Common myeloid progenitor, CD34-positive (primary cell): ENCODE data around the gene ZNF397.

Experiments
- CTCF ChIA-PET: fragments of 350-600 bp; sonication (Branson Sonifier 250); formaldehyde crosslinking; loops from one replicate; lab custom pipeline; 2021; ENCODE audit warnings: antibody characterized with exemption; lab: Charles Lee
- POLR2A ChIA-PET: fragments of 350-600 bp; sonication (Branson Sonifier 250); formaldehyde crosslinking; loops from one replicate; lab custom pipeline; 2021; ENCODE audit warnings: antibody characterized with exemption; lab: Charles Lee
- DNase-seq, 3 donors: peaks; one replicate each; pipeline versions ENCODE4 v3.0.0 to v3.0.0-alpha.2; 2013
- H3K27ac ChIP-seq, 2 experiments: 1 replicate in 1 of 2; 2 replicates in 1 of 2; pipeline ENCODE4 v1.7.0; 2013; ENCODE audit warnings: inconsistent platforms in 2 of 2, low read length in 2 of 2, mild to moderate bottlenecking in 2 of 2, low read depth in 1 of 2, moderate library complexity in 1 of 2; ENCODE audit not compliant: severe bottlenecking in 2 of 2, insufficient read depth in 1 of 2, poor library complexity in 1 of 2
- H3K27me3 ChIP-seq, 5 experiments: replicated peaks in 2 of 5; 1 replicate in 3 of 5; 2 replicates in 2 of 5; pipeline versions ENCODE4 v1.6.1 to v1.7.0; 2013; ENCODE audit warnings: low read length in 4 of 5, mild to moderate bottlenecking in 2 of 5, moderate library complexity in 2 of 5, inconsistent platforms in 1 of 5; ENCODE audit not compliant: insufficient read depth in 5 of 5, control insufficient read depth in 4 of 5
- H3K36me3 ChIP-seq, 4 experiments: 1 replicate in 2 of 4; 2 replicates in 2 of 4; pipeline versions ENCODE4 v1.6.1 to v1.7.0; 2013; ENCODE audit warnings: low read length in 3 of 4, control low read depth in 1 of 4, mild to moderate bottlenecking in 1 of 4; ENCODE audit not compliant: control insufficient read depth in 4 of 4, insufficient read depth in 4 of 4
- H3K4me1 ChIP-seq, 4 experiments: 1 replicate in 3 of 4; 2 replicates in 1 of 4; pipeline versions ENCODE4 v1.6.1 to v1.7.1; 2013; ENCODE audit warnings: low read length in 3 of 4, mild to moderate bottlenecking in 3 of 4, control low read depth in 1 of 4, inconsistent platforms in 1 of 4, moderate library complexity in 1 of 4; ENCODE audit not compliant: control insufficient read depth in 4 of 4, insufficient read depth in 4 of 4; ENCODE audit errors: control extremely low read depth in 1 of 4
- H3K4me3 ChIP-seq, 7 experiments: 1 replicate in 4 of 7; 2 replicates in 3 of 7; pipeline versions ENCODE4 v1.5.1 to v1.7.0; 2013; ENCODE audit warnings: mild to moderate bottlenecking in 7 of 7, low read length in 6 of 7, moderate library complexity in 6 of 7, inconsistent platforms in 2 of 7, low read depth in 2 of 7, control low read depth in 1 of 7; ENCODE audit not compliant: insufficient read depth in 4 of 7, control insufficient read depth in 1 of 7; ENCODE audit errors: extremely low read depth in 1 of 7
- H3K9me3 ChIP-seq, 5 experiments: 1 replicate in 4 of 5; 2 replicates in 1 of 5; pipeline versions ENCODE4 v1.6.1 to v1.7.1; 2013; ENCODE audit warnings: low read length in 4 of 5, mild to moderate bottlenecking in 2 of 5, inconsistent platforms in 1 of 5, low read depth in 1 of 5, moderate library complexity in 1 of 5; ENCODE audit not compliant: control insufficient read depth in 4 of 5, insufficient read depth in 2 of 5; ENCODE audit errors: control extremely low read depth in 1 of 5
- WGBS: methylation state at CpG from one replicate; pipeline ENCODE4 v1.1.5; 2013; ENCODE audit not compliant: insufficient coverage; 5-methylcytosine and 5-hydroxymethylcytosine counted together

ZNF397 gene

GRCh38 chr18:35242426-35242825 is 1.6 kb downstream of the ZNF397 start:
- peaks cover 0 to 45% (median 6%) of the 10 kb centered on the region in 5 experiments for H3K9me3 ChIP-seq
- ChIA-PET CTCF (interaction anchor here (1.0 to 1.2 kb wide), 3 partner anchors 11 to 23 kb away, joined by 3 to 7 read pairs (median 4); no protein-coding TSS in a partner anchor), POLR2A (no interaction called here)
- H3K27ac ChIP-seq = peak overlapping the region; percentile 17 to 99
- peak overlapping the region in 2 of 7 experiments; percentile 26 to 89 for H3K4me3 ChIP-seq
- H3K36me3 ChIP-seq = peaks cover 40 to 52% (median 46%) of the 10 kb centered on the region in 4 experiments
- H3K4me1 ChIP-seq = peaks cover 0 to 17% (median 6%) of the 10 kb centered on the region in 4 experiments
- WGBS = 99% methylated on average over 6 of the region's 6 CpGs
- no peak for DNase-seq
- no peaks in the 10 kb centered on the region for H3K27me3 ChIP-seq

- Histone ChIP-seq H3K4me1 (peaks cover 0 to 17% (median 6%) of the 10 kb centered on the region in 4 experiments), H3K27ac (no peak overlapping the region), H3K4me3 (no peak overlapping the region), H3K27me3 (no peaks in the 10 kb centered on the region), H3K9me3 (peaks cover 0 to 56% (median 6%) of the 10 kb centered on the region in 5 experiments), H3K36me3 (peaks cover 41 to 67% (median 57%) of the 10 kb centered on the region in 4 experiments)
- DNase-seq = no peak
- CTCF ChIA-PET = interaction anchor here (1.2 to 2.0 kb wide), 3 partner anchors 13 to 124 kb away, joined by 3 to 4 read pairs (median 4); no protein-coding TSS in a partner anchor
- 100% methylated on average over 1 of the region's 4 CpGs for WGBS
- POLR2A ChIA-PET = no interaction called here
Measured at GRCh38 chr18:35244671-35245070, 3.8 kb downstream of the ZNF397 start.

- Histone ChIP-seq H3K9me3 (peaks cover 0 to 63% (median 6%) of the 10 kb centered on the region in 5 experiments), H3K27ac (no peak overlapping the region), H3K4me1 (peaks cover 0 to 14% (median 3%) of the 10 kb centered on the region in 4 experiments), H3K36me3 (peaks cover 49 to 78% (median 63%) of the 10 kb centered on the region in 4 experiments), H3K4me3 (no peak overlapping the region), H3K27me3 (no peaks in the 10 kb centered on the region)
- WGBS = 100% methylated on average over 2 of the region's 4 CpGs
- ChIA-PET POLR2A (interaction anchor here (0.6 kb wide), 1 partner anchor 145 kb away, joined by 3 read pairs; no protein-coding TSS in a partner anchor), CTCF (interaction anchor here (0.8 to 1.1 kb wide), 4 partner anchors 10 to 29 kb away, joined by 3 to 4 read pairs (median 3); no protein-coding TSS in a partner anchor)
- no peak for DNase-seq
Measured at GRCh38 chr18:35245719-35246317, 5.0 kb downstream of the ZNF397 start.

- ChIA-PET POLR2A (no interaction called here), CTCF (interaction anchor here (1.1 to 1.2 kb wide), 2 partner anchors 15 to 16 kb away, joined by 3 to 4 read pairs; no protein-coding TSS in a partner anchor)
- no peaks in the 10 kb centered on the region for H3K27me3 ChIP-seq
- no peak for DNase-seq
- H3K27ac ChIP-seq = no peak overlapping the region
- H3K4me3 ChIP-seq = peak overlapping the region in 1 of 7 experiments; percentile 25
- H3K9me3 ChIP-seq = peaks cover 0 to 63% (median 6%) of the 10 kb centered on the region in 5 experiments
- H3K4me1 ChIP-seq = peaks cover 0 to 7% (median under 1%) of the 10 kb centered on the region in 4 experiments
- H3K36me3 ChIP-seq = peaks cover 49 to 86% (median 64%) of the 10 kb centered on the region in 4 experiments
Measured at GRCh38 chr18:35246831-35247230, 6.0 kb downstream of the ZNF397 start.

- Histone ChIP-seq H3K36me3 (peaks cover 52 to 90% (median 63%) of the 10 kb centered on the region in 4 experiments), H3K4me1 (peaks cover 0 to under 1% (median 0%) of the 10 kb centered on the region in 4 experiments), H3K4me3 (no peak overlapping the region), H3K9me3 (peaks cover 2 to 67% (median 8%) of the 10 kb centered on the region in 5 experiments), H3K27me3 (no peaks in the 10 kb centered on the region), H3K27ac (no peak overlapping the region)
- POLR2A ChIA-PET = no interaction called here
- 97% methylated on average over 11 of the region's 14 CpGs for WGBS
- DNase-seq = peak in 2 of 3 donors; percentile 39 to 53
- CTCF ChIA-PET = interaction anchor here (1.2 kb wide), 1 partner anchor 16 kb away, joined by 4 read pairs; no protein-coding TSS in a partner anchor
Measured at GRCh38 chr18:35247412-35248249, 6.8 kb downstream of the ZNF397 start.

GRCh38 chr18:35248429-35248828 is 7.6 kb downstream of the ZNF397 start:
- ChIA-PET POLR2A (no interaction called here), CTCF (no interaction called here)
- Histone ChIP-seq H3K27me3 (no peaks in the 10 kb centered on the region), H3K9me3 (peaks cover 3 to 69% (median 9%) of the 10 kb centered on the region in 5 experiments), H3K36me3 (peaks cover 50 to 90% (median 63%) of the 10 kb centered on the region in 4 experiments), H3K27ac (no peak overlapping the region), H3K4me1 (no peaks in the 10 kb centered on the region), H3K4me3 (no peak overlapping the region)
- 100% methylated on average over 1 of the region's 6 CpGs for WGBS
- no peak for DNase-seq
